ENCODE measurements around the gene MITF. TPM values are rescaled to one million over a fixed set of nuclear protein-coding genes. Genes with fewer than 3 reads are reported as not detected.

The MITF gene
- total RNA-seq, 1 donor from 2014 or later: 0.25 TPM

GRCh38 chr3:69986419-69986818, 247.2 kb downstream of the MITF start:
- no peak overlapping the region for H3K4me3 Mint-ChIP-seq (ENCODE audit: unreplicated experiment)
- H3K27me3 Mint-ChIP-seq (ENCODE audit: unreplicated experiment): no peaks in the 10 kb centered on the region
- no peaks in the 10 kb centered on the region for H3K4me1 Mint-ChIP-seq (ENCODE audit: low read depth, unreplicated experiment)
- no peak for TF ChIP-seq CTCF (IDR thresholded peaks at IDR 0.05; ENCODE audit: partially characterized antibody, unreplicated experiment)
- H3K27ac Mint-ChIP-seq (ENCODE audit: unreplicated experiment): no peak overlapping the region
- no peaks in the 10 kb centered on the region for H3K9me3 Mint-ChIP-seq (ENCODE audit: unreplicated experiment)
- no peaks in the 10 kb centered on the region for H3K36me3 Mint-ChIP-seq (ENCODE audit: unreplicated experiment)
- DNase-seq: no peak

- H3K4me1 Mint-ChIP-seq (ENCODE audit: low read depth, unreplicated experiment): no peaks in the 10 kb centered on the region
- TF ChIP-seq CTCF (IDR thresholded peaks at IDR 0.05; ENCODE audit: partially characterized antibody, unreplicated experiment): no peak
- no peak overlapping the region for H3K27ac Mint-ChIP-seq (ENCODE audit: unreplicated experiment)
Observed at GRCh38 chr3:69987833-69988232, 248.6 kb downstream of the MITF start.

GRCh38 chr3:69993757-69994156, 254.5 kb downstream of the MITF start:
- H3K27me3 Mint-ChIP-seq (ENCODE audit: unreplicated experiment): no peaks in the 10 kb centered on the region
- H3K4me3 Mint-ChIP-seq (ENCODE audit: unreplicated experiment): no peak overlapping the region
- no peaks in the 10 kb centered on the region for H3K9me3 Mint-ChIP-seq (ENCODE audit: unreplicated experiment)
- peaks cover 4% of the 10 kb centered on the region for H3K4me1 Mint-ChIP-seq (ENCODE audit: low read depth, unreplicated experiment)
- no peak for TF ChIP-seq CTCF (IDR thresholded peaks at IDR 0.05; ENCODE audit: partially characterized antibody, unreplicated experiment)
- no peak overlapping the region for H3K27ac Mint-ChIP-seq (ENCODE audit: unreplicated experiment)
- DNase-seq: no peak
- H3K36me3 Mint-ChIP-seq (ENCODE audit: unreplicated experiment): no peaks in the 10 kb centered on the region

More at GRCh38 chr3:69987833-69988232, 248.6 kb downstream of the MITF start:
- DNase-seq: no peak
- H3K36me3 Mint-ChIP-seq (ENCODE audit: unreplicated experiment): no peaks in the 10 kb centered on the region
- no peaks in the 10 kb centered on the region for H3K9me3 Mint-ChIP-seq (ENCODE audit: unreplicated experiment)
- no peak overlapping the region for H3K4me3 Mint-ChIP-seq (ENCODE audit: unreplicated experiment)
- H3K27me3 Mint-ChIP-seq (ENCODE audit: unreplicated experiment): no peaks in the 10 kb centered on the region

- Mint-ChIP-seq H3K4me3 (ENCODE audit: unreplicated experiment) (no peak overlapping the region), H3K36me3 (ENCODE audit: unreplicated experiment) (no peaks in the 10 kb centered on the region), H3K4me1 (ENCODE audit: low read depth, unreplicated experiment) (peaks cover 8% of the 10 kb centered on the region), H3K27ac (ENCODE audit: unreplicated experiment) (no peak overlapping the region), H3K9me3 (ENCODE audit: unreplicated experiment) (no peaks in the 10 kb centered on the region), H3K27me3 (ENCODE audit: unreplicated experiment) (no peaks in the 10 kb centered on the region)
- no peak for TF ChIP-seq CTCF (IDR thresholded peaks at IDR 0.05; ENCODE audit: partially characterized antibody, unreplicated experiment)
- DNase-seq: no peak
Observed at GRCh38 chr3:69994919-69995318, 255.7 kb downstream of the MITF start.

- Mint-ChIP-seq H3K36me3 (ENCODE audit: unreplicated experiment) (no peaks in the 10 kb centered on the region), H3K9me3 (ENCODE audit: unreplicated experiment) (no peaks in the 10 kb centered on the region), H3K4me3 (ENCODE audit: unreplicated experiment) (no peak overlapping the region), H3K27me3 (ENCODE audit: unreplicated experiment) (no peaks in the 10 kb centered on the region), H3K4me1 (ENCODE audit: low read depth, unreplicated experiment) (peaks cover 8% of the 10 kb centered on the region), H3K27ac (ENCODE audit: unreplicated experiment) (no peak overlapping the region)
- TF ChIP-seq CTCF (IDR thresholded peaks at IDR 0.05; ENCODE audit: partially characterized antibody, unreplicated experiment): no peak
- DNase-seq: no peak
Observed at GRCh38 chr3:69997631-69998307, 258.5 kb downstream of the MITF start.
